Common myeloid progenitor, CD34-positive (primary cell): ENCODE measurements around the gene SIRT7.
A peak's percentile ranks its signal among the peaks of the same experiment; 100 is the strongest.

Experiments
- CTCF ChIA-PET: fragments of 350-600 bp; sonication (Branson Sonifier 250); formaldehyde crosslinking; loops from one replicate; lab custom pipeline; 2021; ENCODE audit warnings: antibody characterized with exemption; lab: Charles Lee
- POLR2A ChIA-PET: fragments of 350-600 bp; sonication (Branson Sonifier 250); formaldehyde crosslinking; loops from one replicate; lab custom pipeline; 2021; ENCODE audit warnings: antibody characterized with exemption; lab: Charles Lee
- DNase-seq, 3 donors: peaks; one replicate each; pipeline versions ENCODE4 v3.0.0 to v3.0.0-alpha.2; 2013
- H3K27ac ChIP-seq, 2 experiments: 1 replicate in 1 of 2; 2 replicates in 1 of 2; pipeline ENCODE4 v1.7.0; 2013; ENCODE audit warnings: inconsistent platforms in 2 of 2, low read length in 2 of 2, mild to moderate bottlenecking in 2 of 2, low read depth in 1 of 2, moderate library complexity in 1 of 2; ENCODE audit not compliant: severe bottlenecking in 2 of 2, insufficient read depth in 1 of 2, poor library complexity in 1 of 2
- H3K27me3 ChIP-seq, 5 experiments: replicated peaks in 2 of 5; 1 replicate in 3 of 5; 2 replicates in 2 of 5; pipeline versions ENCODE4 v1.6.1 to v1.7.0; 2013; ENCODE audit warnings: low read length in 4 of 5, mild to moderate bottlenecking in 2 of 5, moderate library complexity in 2 of 5, inconsistent platforms in 1 of 5; ENCODE audit not compliant: insufficient read depth in 5 of 5, control insufficient read depth in 4 of 5
- H3K36me3 ChIP-seq, 4 experiments: 1 replicate in 2 of 4; 2 replicates in 2 of 4; pipeline versions ENCODE4 v1.6.1 to v1.7.0; 2013; ENCODE audit warnings: low read length in 3 of 4, control low read depth in 1 of 4, mild to moderate bottlenecking in 1 of 4; ENCODE audit not compliant: control insufficient read depth in 4 of 4, insufficient read depth in 4 of 4
- H3K4me1 ChIP-seq, 4 experiments: 1 replicate in 3 of 4; 2 replicates in 1 of 4; pipeline versions ENCODE4 v1.6.1 to v1.7.1; 2013; ENCODE audit warnings: low read length in 3 of 4, mild to moderate bottlenecking in 3 of 4, control low read depth in 1 of 4, inconsistent platforms in 1 of 4, moderate library complexity in 1 of 4; ENCODE audit not compliant: control insufficient read depth in 4 of 4, insufficient read depth in 4 of 4; ENCODE audit errors: control extremely low read depth in 1 of 4
- H3K4me3 ChIP-seq, 7 experiments: 1 replicate in 4 of 7; 2 replicates in 3 of 7; pipeline versions ENCODE4 v1.5.1 to v1.7.0; 2013; ENCODE audit warnings: mild to moderate bottlenecking in 7 of 7, low read length in 6 of 7, moderate library complexity in 6 of 7, inconsistent platforms in 2 of 7, low read depth in 2 of 7, control low read depth in 1 of 7; ENCODE audit not compliant: insufficient read depth in 4 of 7, control insufficient read depth in 1 of 7; ENCODE audit errors: extremely low read depth in 1 of 7
- H3K9me3 ChIP-seq, 5 experiments: 1 replicate in 4 of 5; 2 replicates in 1 of 5; pipeline versions ENCODE4 v1.6.1 to v1.7.1; 2013; ENCODE audit warnings: low read length in 4 of 5, mild to moderate bottlenecking in 2 of 5, inconsistent platforms in 1 of 5, low read depth in 1 of 5, moderate library complexity in 1 of 5; ENCODE audit not compliant: control insufficient read depth in 4 of 5, insufficient read depth in 2 of 5; ENCODE audit errors: control extremely low read depth in 1 of 5
- WGBS: methylation state at CpG from one replicate; pipeline ENCODE4 v1.1.5; 2013; ENCODE audit not compliant: insufficient coverage; 5-methylcytosine and 5-hydroxymethylcytosine counted together

Gene SIRT7

DNA sequence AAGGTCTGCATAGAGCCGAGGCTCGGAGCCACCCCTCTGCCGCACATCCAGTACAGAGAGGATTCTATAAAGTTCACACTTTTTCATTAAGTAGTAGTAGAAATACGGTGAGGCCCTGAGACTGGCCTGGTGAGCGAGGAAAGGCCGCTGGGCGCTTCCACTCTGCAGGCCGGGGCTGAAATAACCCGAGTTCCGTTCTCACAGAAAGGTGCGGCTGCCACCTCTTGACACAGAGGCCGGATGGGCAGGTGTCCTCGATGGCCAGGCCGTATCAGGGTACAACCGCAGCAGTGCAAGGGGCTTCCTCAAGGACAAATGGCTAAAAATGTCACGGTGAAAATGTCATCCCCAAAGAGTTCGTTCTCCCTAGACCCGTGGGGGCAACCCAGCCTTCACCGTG, 6.0 kb downstream of the SIRT7 start:
- H3K27ac ChIP-seq = no peak overlapping the region
- peak overlapping the region in 2 of 7 experiments; percentile 25 to 28 for H3K4me3 ChIP-seq
- no peak for DNase-seq
- 95% methylated on average over 16 of the region's 19 CpGs for WGBS
- ChIA-PET CTCF (interaction anchor here (1.5 to 2.1 kb wide), 2 partner anchors 12 to 19 kb away, joined by 5 to 12 read pairs; no protein-coding TSS in a partner anchor), POLR2A (interaction anchor here (1.0 to 1.5 kb wide), 2 partner anchors 11 to 101 kb away, joined by 3 to 4 read pairs; no protein-coding TSS in a partner anchor)
- peaks cover 4 to 26% (median 17%) of the 10 kb centered on the region in 4 experiments for H3K4me1 ChIP-seq
- peaks cover 5 to 77% (median 46%) of the 10 kb centered on the region in 4 experiments for H3K36me3 ChIP-seq
- no peaks in the 10 kb centered on the region for H3K9me3 ChIP-seq
- peaks cover 0 to 2% (median 0%) of the 10 kb centered on the region in 5 experiments for H3K27me3 ChIP-seq

DNA sequence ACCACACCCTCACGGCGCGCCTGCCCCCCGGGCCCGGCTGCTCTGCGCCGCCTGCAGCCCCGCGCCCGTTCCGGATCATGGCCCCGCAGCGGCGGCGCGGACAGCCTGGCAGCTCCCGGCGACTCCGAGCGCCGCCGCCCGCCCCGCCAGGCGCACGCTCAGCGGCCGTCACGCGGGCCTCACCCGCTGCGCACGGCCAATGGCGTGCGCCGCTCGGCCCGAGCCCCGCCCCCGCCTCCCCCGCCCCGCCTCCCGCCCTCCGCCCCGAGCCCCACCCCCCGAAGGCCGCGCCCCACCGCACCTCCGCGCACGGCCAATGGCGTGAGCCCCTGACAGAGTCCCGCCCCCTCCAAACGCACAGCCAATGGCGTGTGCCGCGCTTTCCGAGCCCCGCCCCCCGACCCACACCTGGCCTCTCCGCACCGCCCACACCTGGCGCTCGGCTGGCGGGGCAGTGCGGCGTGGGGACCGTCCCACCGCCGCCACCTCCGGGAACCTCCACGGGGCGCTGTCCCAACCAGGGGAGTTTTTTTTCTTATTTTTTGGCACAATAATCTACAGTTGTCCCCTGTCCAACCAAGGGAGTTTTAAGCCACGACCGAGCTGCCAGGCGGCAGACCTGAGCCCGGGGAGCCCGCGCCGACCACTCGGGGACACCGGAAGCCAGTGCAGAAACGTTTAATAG, 6.6 kb downstream of the SIRT7 start, which contains the start of gene PCYT2:
PCYT2 (minus strand) TSS at position 123 of the 685 bp plus-strand sequence; CDS start at position 79, 44 bp downstream.
- Histone ChIP-seq H3K36me3 (peaks cover 5 to 78% (median 46%) of the 10 kb centered on the region in 4 experiments), H3K9me3 (no peaks in the 10 kb centered on the region), H3K4me1 (peaks cover 0 to 21% (median 14%) of the 10 kb centered on the region in 4 experiments), H3K27ac (peak within 1 kb of the TSS in 1 of 2 experiments; percentile 43), H3K27me3 (peaks cover 0 to 2% (median 0%) of the 10 kb centered on the region in 5 experiments), H3K4me3 (peak within 1 kb of the TSS; percentile 46 to 88 (median 76))
- ChIA-PET POLR2A (interaction anchor here (1.5 kb wide), 1 partner anchor 12 kb away, joined by 4 read pairs; no protein-coding TSS in a partner anchor), CTCF (interaction anchor here (1.5 kb wide), 1 partner anchor 18 kb away, joined by 5 read pairs; no protein-coding TSS in a partner anchor)
- 12% methylated on average over 18 of the region's 84 CpGs for WGBS
- DNase-seq = peak; percentile 85 to 90 (median 89)

DNA sequence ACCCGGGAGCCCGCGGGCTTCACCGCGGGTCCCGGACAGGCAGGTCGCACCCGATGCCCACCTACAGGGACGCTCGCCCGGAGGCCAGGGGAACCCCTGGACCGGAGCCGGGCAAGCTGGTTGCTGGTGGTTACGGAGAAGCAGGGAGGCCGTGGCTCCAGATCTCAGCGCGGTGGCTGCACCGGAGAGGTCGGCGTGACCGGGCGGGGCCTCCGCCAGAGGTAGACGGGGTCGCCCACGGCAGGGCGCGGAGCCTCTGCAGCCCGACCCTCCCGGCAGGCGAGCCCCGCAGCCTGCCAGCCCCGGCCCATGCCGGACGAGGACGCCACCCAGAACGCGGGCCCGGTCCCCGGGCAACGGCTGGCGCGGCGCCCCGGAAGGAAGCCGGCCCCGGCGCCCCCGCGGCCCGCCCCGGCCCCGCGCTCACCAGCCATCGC, 7.1 kb downstream of the SIRT7 start:
- ChIA-PET CTCF (interaction anchor here (1.5 kb wide), 1 partner anchor 18 kb away, joined by 5 read pairs; no protein-coding TSS in a partner anchor), POLR2A (interaction anchor here (1.5 kb wide), 1 partner anchor 13 kb away, joined by 4 read pairs; no protein-coding TSS in a partner anchor)
- Histone ChIP-seq H3K27ac (peak overlapping the region in 1 of 2 experiments; percentile 43), H3K4me3 (peak overlapping the region; percentile 46 to 88 (median 76)), H3K4me1 (peaks cover 0 to 21% (median 14%) of the 10 kb centered on the region in 4 experiments), H3K9me3 (no peaks in the 10 kb centered on the region), H3K27me3 (peaks cover 0 to 2% (median 0%) of the 10 kb centered on the region in 5 experiments), H3K36me3 (peaks cover 5 to 81% (median 46%) of the 10 kb centered on the region in 4 experiments)
- no peak for DNase-seq
- WGBS = under 1% methylated on average over 45 of the region's 55 CpGs

DNA sequence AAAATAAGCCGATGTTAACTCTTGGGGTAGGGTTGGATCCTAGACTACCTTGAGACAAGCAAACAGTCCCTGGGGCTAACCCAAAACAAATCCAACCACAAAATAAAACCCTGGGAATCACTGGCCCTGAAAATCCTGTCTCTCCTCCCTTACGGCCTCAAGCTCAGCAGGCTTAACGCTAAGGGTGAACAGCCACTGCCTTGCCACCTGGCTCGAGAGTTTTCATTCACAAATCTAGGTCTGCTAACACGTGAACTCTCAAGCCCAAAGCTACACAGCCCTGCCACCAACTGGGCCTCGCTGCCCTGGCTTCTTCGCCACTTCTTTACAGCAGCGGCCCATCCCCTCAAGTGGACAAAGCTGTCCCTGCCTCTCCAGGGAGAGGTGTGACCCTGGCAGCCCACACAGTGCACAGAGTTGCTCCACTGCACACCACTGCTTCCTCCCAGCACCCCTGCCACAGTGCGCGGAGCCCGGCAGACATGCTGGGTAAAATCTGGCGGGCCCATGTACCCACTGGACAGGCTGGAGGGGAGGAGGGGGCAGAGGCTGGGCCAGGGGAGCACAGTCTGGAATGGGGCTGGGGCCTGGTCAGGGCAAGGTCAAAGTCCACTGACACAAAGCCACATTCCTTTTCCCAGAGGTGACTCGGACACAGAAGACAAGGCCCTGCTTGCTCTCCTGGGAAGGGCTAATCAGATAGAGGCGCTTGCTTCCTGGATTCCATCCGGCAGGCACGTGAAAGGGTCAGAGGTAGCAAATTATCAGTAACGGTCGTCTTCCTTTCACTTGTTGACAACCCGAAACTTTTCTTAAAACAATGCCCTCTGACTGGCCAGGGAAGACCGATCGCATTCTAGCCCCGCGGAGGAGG, 7.8 kb downstream of the SIRT7 start:
- DNase-seq = no peak
- Histone ChIP-seq H3K4me1 (peaks cover 0 to 21% (median 14%) of the 10 kb centered on the region in 4 experiments), H3K4me3 (peak overlapping the region; percentile 46 to 88 (median 76)), H3K9me3 (no peaks in the 10 kb centered on the region), H3K27ac (peak overlapping the region in 1 of 2 experiments; percentile 43), H3K27me3 (peaks cover 0 to 2% (median 0%) of the 10 kb centered on the region in 5 experiments), H3K36me3 (peaks cover 4 to 81% (median 43%) of the 10 kb centered on the region in 4 experiments)
- ChIA-PET POLR2A (no interaction called here), CTCF (no interaction called here)
- WGBS = 34% methylated on average over 19 of the region's 23 CpGs

DNA sequence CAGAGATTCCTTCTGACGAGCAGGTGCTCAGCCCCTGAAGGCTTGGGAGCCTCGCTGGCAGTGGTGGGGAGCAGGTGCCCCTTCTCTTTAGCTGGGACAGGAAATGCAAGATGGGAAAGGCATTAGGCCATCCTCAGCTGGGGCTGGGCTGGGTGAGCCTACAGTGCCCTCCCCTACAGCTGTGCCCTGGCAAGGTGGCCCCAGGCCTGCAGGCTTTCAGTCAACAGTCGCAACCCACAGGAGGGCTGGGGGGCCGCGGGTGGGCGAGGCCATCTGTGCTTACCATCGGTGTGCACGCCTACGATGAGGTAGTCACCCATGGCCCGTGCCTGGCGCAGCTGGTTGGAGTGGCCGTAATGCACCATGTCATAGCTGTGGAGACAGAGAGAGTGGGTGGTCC, 8.7 kb downstream of the SIRT7 start:
- no peak for DNase-seq
- Histone ChIP-seq H3K27ac (no peak overlapping the region), H3K4me3 (no peak overlapping the region), H3K36me3 (peaks cover 5 to 81% (median 37%) of the 10 kb centered on the region in 4 experiments), H3K4me1 (peaks cover 0 to 21% (median 14%) of the 10 kb centered on the region in 4 experiments), H3K27me3 (peaks cover 0 to 2% (median 0%) of the 10 kb centered on the region in 5 experiments), H3K9me3 (no peaks in the 10 kb centered on the region)
- WGBS = 98% methylated on average over 10 of the region's 12 CpGs
- ChIA-PET POLR2A (no interaction called here), CTCF (no interaction called here)

DNA sequence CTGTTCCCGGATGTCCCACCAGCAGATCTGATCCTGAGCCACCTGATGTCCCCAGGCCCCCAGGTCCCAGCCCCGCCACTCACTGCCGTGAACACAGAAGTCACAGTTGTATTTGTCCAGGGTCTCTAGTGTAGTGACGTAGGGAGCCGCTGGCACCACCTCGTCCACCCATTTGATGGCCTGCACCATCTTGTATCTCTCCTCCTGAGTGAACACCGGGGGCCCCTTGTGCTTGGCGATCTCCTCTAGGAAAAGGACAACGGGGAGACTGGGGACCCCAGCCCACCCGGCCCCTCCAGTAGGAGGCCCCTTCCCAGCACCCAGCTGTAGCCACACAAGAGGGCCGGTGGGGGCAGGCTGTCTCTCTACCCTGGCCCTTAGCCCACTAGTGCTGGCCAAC, 9.2 kb downstream of the SIRT7 start:
- POLR2A ChIA-PET = no interaction called here
- DNase-seq = no peak
- peaks cover 5 to 81% (median 34%) of the 10 kb centered on the region in 4 experiments for H3K36me3 ChIP-seq
- H3K27ac ChIP-seq = no peak overlapping the region
- no peak overlapping the region for H3K4me3 ChIP-seq
- H3K27me3 ChIP-seq = peaks cover 0 to 2% (median 0%) of the 10 kb centered on the region in 5 experiments
- H3K4me1 ChIP-seq = peaks cover 0 to 21% (median 14%) of the 10 kb centered on the region in 4 experiments
- CTCF ChIA-PET = no interaction called here
- H3K9me3 ChIP-seq = no peaks in the 10 kb centered on the region
- WGBS = 96% methylated on average over 8 of the region's 11 CpGs
